Activated CD8-positive, alpha-beta T cell treated with anti-CD3 and anti-CD28 coated beads, Interleukin-2, amount 10 ng/mL, durations not matched to agents 7 days and 5 days (primary cell): ENCODE results near the gene MEX3A. TPM values are rescaled to one million over a fixed set of nuclear protein-coding genes. Genes with fewer than 3 reads are reported as not detected.

Experiments used
- ATAC-seq: fragments of 150-1000 bp; cut with Tn5 transposase; one replicate; pipeline ENCODE4 v1.10.0; 2021; ENCODE audit warnings: moderate library complexity
- CTCF ChIA-PET: fragments of 350-600 bp; sonication (Branson Sonifier 250); formaldehyde crosslinking; loops from one replicate; lab custom pipeline; 2021; ENCODE audit warnings: antibody characterized with exemption; lab: Charles Lee
- POLR2A ChIA-PET: fragments of 350-600 bp; sonication (Branson Sonifier 250); formaldehyde crosslinking; loops from one replicate; lab custom pipeline; 2021; ENCODE audit warnings: antibody characterized with exemption; lab: Charles Lee
- DNase-seq: peaks from one replicate; pipeline ENCODE4 v3.0.0-alpha.2; 2020
- H3K27ac Mint-ChIP-seq: one replicate; pipeline ENCODE4 v1.8.0; 2021; ENCODE audit warnings: mild to moderate bottlenecking, mixed read lengths
- H3K27me3 Mint-ChIP-seq: one replicate; pipeline ENCODE4 v1.8.0; 2021; ENCODE audit warnings: low read depth, mixed read lengths
- H3K36me3 Mint-ChIP-seq: one replicate; pipeline ENCODE4 v1.8.0; 2021; ENCODE audit warnings: low read depth, mixed read lengths
- H3K4me1 Mint-ChIP-seq: one replicate; pipeline ENCODE4 v1.8.0; 2021; ENCODE audit warnings: low read depth, mixed read lengths
- H3K4me3 Mint-ChIP-seq: one replicate; pipeline ENCODE4 v1.8.0; 2021; ENCODE audit warnings: mild to moderate bottlenecking, mixed read lengths
- H3K9me3 Mint-ChIP-seq: one replicate; pipeline ENCODE4 v1.8.0; 2022; ENCODE audit warnings: mixed read lengths; ENCODE audit not compliant: insufficient read depth
- total RNA-seq, 2 experiments: library from RNA; stranded (reverse); gene quantifications; one replicate each; pipeline ENCODE4 v1.2.3, GENCODE V29; 2021

MEX3A gene
- total RNA-seq, 2 experiments from 2014 or later = 0.05 TPM

- H3K27me3 Mint-ChIP-seq = no peaks in the 10 kb centered on the region
- DNase-seq = no peak
- H3K4me3 Mint-ChIP-seq = no peak overlapping the region
- POLR2A ChIA-PET = no interaction called here
- H3K27ac Mint-ChIP-seq = no peak overlapping the region
- peaks cover 10% of the 10 kb centered on the region for H3K4me1 Mint-ChIP-seq
- H3K36me3 Mint-ChIP-seq = no peaks in the 10 kb centered on the region
- CTCF ChIA-PET = interaction anchor here (0.7 to 4.3 kb wide), 3 partner anchors 11 to 205 kb away, joined by 3 to 16 read pairs (median 12); partner anchors contain the start of genes SYT11 and UBQLN4
- no peak for ATAC-seq
- no peaks in the 10 kb centered on the region for H3K9me3 Mint-ChIP-seq
Observed at GRCh38 chr1:156063997-156064285, 18.3 kb downstream of the MEX3A start.

- H3K27me3 Mint-ChIP-seq = no peaks in the 10 kb centered on the region
- ATAC-seq = no peak
- H3K4me1 Mint-ChIP-seq = peaks cover 10% of the 10 kb centered on the region
- CTCF ChIA-PET = no interaction called here
- no peak for DNase-seq
- POLR2A ChIA-PET = interaction anchor here (0.6 kb wide), 1 partner anchor 56 kb away, joined by 4 read pairs; no protein-coding TSS in a partner anchor
- H3K4me3 Mint-ChIP-seq = no peak overlapping the region
- no peak overlapping the region for H3K27ac Mint-ChIP-seq
- H3K9me3 Mint-ChIP-seq = no peaks in the 10 kb centered on the region
- H3K36me3 Mint-ChIP-seq = peaks cover 6% of the 10 kb centered on the region
Observed at GRCh38 chr1:156062189-156062588, 20.1 kb downstream of the MEX3A start.

DNA sequence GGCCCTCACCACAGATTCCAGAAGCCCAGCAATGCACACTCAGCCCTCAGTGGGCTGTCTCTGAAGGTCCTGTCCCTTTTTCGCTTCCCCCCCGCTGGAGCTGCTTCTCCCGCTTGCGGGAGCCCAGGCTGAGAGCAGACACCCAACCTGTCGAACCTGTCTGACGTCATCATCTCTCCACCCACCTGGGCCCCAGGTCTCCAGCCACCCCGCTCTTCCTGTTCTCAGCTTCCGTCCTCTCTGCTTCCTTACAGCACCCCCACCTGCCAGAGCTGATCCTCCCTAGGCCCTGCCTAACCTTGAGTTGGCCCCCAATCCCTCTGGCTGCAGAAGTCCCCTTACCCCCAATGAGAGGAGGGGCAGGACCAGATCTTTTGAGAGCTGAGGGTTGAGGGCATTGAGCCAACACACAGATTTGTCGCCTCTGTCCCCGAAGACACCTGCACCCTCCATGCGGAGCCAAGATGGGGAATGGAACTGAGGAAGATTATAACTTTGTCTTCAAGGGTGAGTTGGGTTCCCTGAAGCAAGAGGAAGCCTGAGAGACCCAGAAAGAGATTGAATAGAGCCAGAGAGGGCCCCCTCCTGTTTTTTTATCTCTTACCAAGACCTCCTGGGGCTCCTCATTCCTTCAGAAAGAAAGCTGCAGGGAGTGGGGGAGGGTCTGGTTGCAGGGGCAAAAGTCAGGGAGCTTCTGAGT lies 21.2 kb downstream of the MEX3A start, which contains the start of gene RAB25:
TSS of gene RAB25 (plus strand) at position 224 of the 700 bp plus-strand sequence. CDS start at position 465, 241 bp downstream.
- POLR2A ChIA-PET = no interaction called here
- H3K27ac Mint-ChIP-seq = no peak within 1 kb of the TSS
- H3K9me3 Mint-ChIP-seq = no peaks in the 10 kb centered on the region

GRCh38 chr1:156056326-156056849 lies 25.9 kb downstream of the MEX3A start:
- H3K4me1 Mint-ChIP-seq = peaks cover 23% of the 10 kb centered on the region
- ChIA-PET CTCF (interaction anchor here (1.7 kb wide), 1 partner anchor 10 kb away, joined by 9 read pairs; no protein-coding TSS in a partner anchor), POLR2A (no interaction called here)
- H3K4me3 Mint-ChIP-seq = no peak overlapping the region
- H3K27ac Mint-ChIP-seq = no peak overlapping the region
- no peaks in the 10 kb centered on the region for H3K27me3 Mint-ChIP-seq
- no peak for DNase-seq
- no peak for ATAC-seq
- no peaks in the 10 kb centered on the region for H3K9me3 Mint-ChIP-seq
- peaks cover 14% of the 10 kb centered on the region for H3K36me3 Mint-ChIP-seq

More for the DNA sequence above, 21.2 kb downstream of the MEX3A start, which contains the start of gene RAB25:
- CTCF ChIA-PET = interaction anchor here (0.7 kb wide), 1 partner anchor 68 kb away, joined by 3 read pairs; no protein-coding TSS in a partner anchor
- no peaks in the 10 kb centered on the region for H3K27me3 Mint-ChIP-seq
- no peak within 1 kb of the TSS for H3K4me3 Mint-ChIP-seq
- ATAC-seq (no peak), DNase-seq (no peak)
- peaks cover 11% of the 10 kb centered on the region for H3K36me3 Mint-ChIP-seq
- peaks cover 9% of the 10 kb centered on the region for H3K4me1 Mint-ChIP-seq

GRCh38 chr1:156055281-156056048 lies 26.8 kb downstream of the MEX3A start:
- H3K4me3 Mint-ChIP-seq = peak overlapping the region; percentile 96
- H3K27ac Mint-ChIP-seq = peak overlapping the region; percentile 91
- no peaks in the 10 kb centered on the region for H3K9me3 Mint-ChIP-seq
- peak; percentile 0 for ATAC-seq
- ChIA-PET POLR2A (no interaction called here), CTCF (no interaction called here)
- no peaks in the 10 kb centered on the region for H3K27me3 Mint-ChIP-seq
- no peak for DNase-seq
- H3K36me3 Mint-ChIP-seq = peaks cover 14% of the 10 kb centered on the region
- peaks cover 23% of the 10 kb centered on the region for H3K4me1 Mint-ChIP-seq

DNA sequence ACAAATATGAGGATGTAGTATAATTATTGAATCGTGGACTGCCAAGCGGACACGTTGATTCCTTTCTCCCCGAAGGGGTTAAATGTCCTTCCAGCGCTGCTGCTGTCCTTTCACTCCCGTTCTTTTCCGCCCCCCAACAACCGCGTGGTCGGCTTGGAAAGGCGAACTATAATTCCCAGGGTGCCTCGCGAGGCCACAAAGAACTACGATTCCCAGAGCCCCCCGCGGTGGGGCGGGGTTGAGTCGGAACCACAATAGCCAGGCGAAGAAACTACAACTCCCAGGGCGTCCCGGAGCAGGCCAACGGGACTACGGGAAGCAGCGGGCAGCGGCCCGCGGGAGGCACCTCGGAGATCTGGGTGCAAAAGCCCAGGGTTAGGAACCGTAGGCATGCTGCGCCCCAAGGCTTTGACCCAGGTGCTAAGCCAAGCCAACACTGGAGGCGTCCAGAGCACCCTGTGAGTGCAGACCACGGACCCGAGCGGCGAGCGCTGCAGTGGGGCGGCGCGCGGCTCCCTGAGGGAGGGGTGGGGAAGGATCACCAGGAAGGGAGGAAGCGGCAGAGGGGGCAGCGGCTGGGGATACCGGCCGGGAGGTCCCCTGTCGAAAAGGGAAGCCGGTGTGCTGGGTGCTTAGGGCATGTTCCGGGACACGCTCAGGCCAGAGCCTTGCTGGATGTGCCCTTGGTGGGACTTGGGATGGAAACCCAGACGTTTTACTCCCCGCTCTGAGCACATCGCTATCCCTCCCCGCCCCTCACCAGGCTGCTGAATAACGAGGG lies 27.6 kb downstream of the MEX3A start, which contains the start of gene LAMTOR2:
TSS of gene LAMTOR2 (plus strand) at position 283 of the 781 bp plus-strand sequence. CDS start at position 391, 108 bp downstream.
- no peaks in the 10 kb centered on the region for H3K9me3 Mint-ChIP-seq
- no peaks in the 10 kb centered on the region for H3K27me3 Mint-ChIP-seq
- POLR2A ChIA-PET = no interaction called here
- peaks cover 23% of the 10 kb centered on the region for H3K4me1 Mint-ChIP-seq
- H3K27ac Mint-ChIP-seq = peak within 1 kb of the TSS; percentile 91
- peak within 1 kb of the TSS; percentile 96 for H3K4me3 Mint-ChIP-seq
- peak; percentile 98 for DNase-seq
- CTCF ChIA-PET = interaction anchor here (1.3 to 1.4 kb wide), 2 partner anchors 39 to 120 kb away, joined by 3 to 4 read pairs; no protein-coding TSS in a partner anchor
- H3K36me3 Mint-ChIP-seq = peaks cover 15% of the 10 kb centered on the region
- ATAC-seq = peak; percentile 79

DNA sequence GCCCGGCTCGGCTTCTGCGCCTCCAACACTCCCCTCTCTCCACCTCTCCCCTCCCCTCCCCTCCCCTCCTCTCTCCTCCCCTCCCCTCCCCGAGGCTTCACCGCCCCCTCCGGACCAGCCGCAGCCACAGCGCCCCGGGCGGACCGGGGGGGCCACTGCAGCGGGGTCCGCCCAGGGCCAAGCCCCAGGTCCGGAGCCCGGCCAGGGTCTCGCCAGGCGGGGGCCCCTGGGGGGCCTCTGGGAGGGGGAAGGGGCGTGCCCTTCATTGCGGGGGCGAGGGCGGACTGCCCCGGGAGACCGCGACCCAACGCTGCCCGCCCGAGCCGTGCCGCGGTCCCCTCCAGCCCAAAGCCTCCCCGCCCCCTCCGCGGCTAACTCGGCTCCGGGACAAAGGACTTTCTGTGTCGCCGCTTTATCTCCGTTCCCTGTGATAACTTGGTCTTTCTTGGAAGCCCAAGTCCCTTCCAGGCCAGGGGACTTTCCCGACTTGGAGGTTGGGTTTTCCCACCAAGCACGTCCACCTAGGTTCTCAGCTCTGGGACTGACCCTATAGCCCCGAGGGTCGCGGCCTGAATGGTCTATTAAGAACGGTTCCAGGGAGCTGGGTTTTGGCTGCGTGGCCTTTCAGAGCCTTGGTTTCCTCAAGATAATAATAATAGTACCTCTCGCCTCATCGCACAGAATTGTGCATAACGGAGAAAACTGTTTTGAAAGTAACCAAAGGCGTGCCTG lies 28.3 kb downstream of the MEX3A start, which contains the start of gene UBQLN4:
TSS of gene UBQLN4 (minus strand) at position 31 of the 732 bp plus-strand sequence. CDS start 97 bp downstream, outside the sequence.
- Mint-ChIP-seq H3K27me3 (no peaks in the 10 kb centered on the region), H3K4me3 (peak within 1 kb of the TSS; percentile 96), H3K27ac (peak within 1 kb of the TSS; percentile 91), H3K36me3 (peaks cover 20% of the 10 kb centered on the region), H3K4me1 (peaks cover 23% of the 10 kb centered on the region), H3K9me3 (no peaks in the 10 kb centered on the region)
- peak; percentile 90 for DNase-seq
- POLR2A ChIA-PET = no interaction called here
- peak; percentile 55 for ATAC-seq
- CTCF ChIA-PET = interaction anchor here (0.9 to 2.2 kb wide), 8 partner anchors 12 to 194 kb away, joined by 3 to 12 read pairs (median 4); partner anchors contain the start of genes ARHGEF2 and SYT11

DNA sequence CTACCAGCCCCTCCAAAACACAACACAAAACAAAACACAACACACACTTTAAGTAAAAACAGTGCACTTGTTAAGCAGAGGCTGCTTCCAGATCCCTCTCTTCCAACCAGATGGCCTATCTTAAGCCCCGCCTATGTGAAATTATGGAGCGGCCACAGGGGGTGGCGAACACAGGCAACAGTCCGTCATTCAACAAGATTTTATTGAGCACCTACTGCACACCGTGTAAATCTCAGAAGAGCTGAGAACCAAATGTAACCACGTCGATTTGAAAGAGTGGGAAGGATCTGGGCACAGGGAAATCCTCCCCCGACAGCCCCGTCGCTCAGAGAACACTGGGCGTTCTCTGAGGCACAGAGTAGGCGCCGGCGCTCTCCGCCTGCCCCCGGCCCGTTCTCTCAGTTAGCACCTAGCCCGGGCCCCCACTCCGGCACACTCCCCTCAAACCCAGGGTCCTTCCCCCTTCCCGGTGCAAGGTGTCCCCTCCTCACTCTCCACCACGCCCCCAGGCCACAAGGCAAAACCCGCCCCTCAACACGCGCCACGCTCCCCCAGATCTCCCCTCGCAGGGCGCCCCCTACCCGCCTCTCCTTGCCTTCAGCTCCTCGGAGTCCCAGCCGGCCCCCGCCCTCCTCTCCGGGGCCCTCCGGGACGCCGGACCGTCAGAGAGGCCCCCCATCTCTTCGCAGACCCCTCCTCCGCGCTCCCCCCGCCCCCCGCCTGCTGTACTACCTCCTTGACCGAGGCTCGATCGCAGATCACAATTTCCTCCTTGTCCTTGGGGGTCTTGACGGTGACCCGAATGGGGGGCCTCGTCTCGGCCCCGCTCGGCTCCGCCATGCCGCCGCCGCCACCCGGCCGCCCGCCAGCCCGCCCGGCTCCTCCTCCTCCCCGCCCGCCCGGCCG lies 29.1 kb downstream of the MEX3A start:
- peak; percentile 75 for DNase-seq
- CTCF ChIA-PET = interaction anchor here (0.9 to 2.4 kb wide), 11 partner anchors 10 to 228 kb away, joined by 3 to 12 read pairs (median 4); partner anchors contain the start of genes ARHGEF2 and SYT11
- peaks cover 21% of the 10 kb centered on the region for H3K36me3 Mint-ChIP-seq

GRCh38 chr1:156051011-156051725 lies 31.1 kb downstream of the MEX3A start:
- Mint-ChIP-seq H3K27me3 (no peaks in the 10 kb centered on the region), H3K27ac (no peak overlapping the region), H3K4me3 (no peak overlapping the region), H3K36me3 (peaks cover 13% of the 10 kb centered on the region), H3K9me3 (no peaks in the 10 kb centered on the region), H3K4me1 (peaks cover 17% of the 10 kb centered on the region)
- POLR2A ChIA-PET = no interaction called here
- ATAC-seq = no peak
- DNase-seq = no peak
- CTCF ChIA-PET = interaction anchor here (1.2 to 2.4 kb wide), 4 partner anchors 10 to 46 kb away, joined by 3 to 12 read pairs (median 6); no protein-coding TSS in a partner anchor

More for the DNA sequence above, 29.1 kb downstream of the MEX3A start:
- no peaks in the 10 kb centered on the region for H3K27me3 Mint-ChIP-seq
- no peaks in the 10 kb centered on the region for H3K9me3 Mint-ChIP-seq
- H3K4me1 Mint-ChIP-seq = peaks cover 23% of the 10 kb centered on the region
- POLR2A ChIA-PET = no interaction called here
- H3K4me3 Mint-ChIP-seq = peak overlapping the region; percentile 91
- peak; percentile 41 for ATAC-seq
- peak overlapping the region; percentile 80 for H3K27ac Mint-ChIP-seq
